Muscle layer of duodenum (tissue), 2 donors: ENCODE results near the gene BRSK2.

Experiments used
- H3K27ac ChIP-seq: one replicate; pipeline ENCODE4 v1.7.0; 2013; ENCODE audit warnings: mild to moderate bottlenecking, low read length
- H3K27me3 ChIP-seq: one replicate; pipeline ENCODE4 v1.7.0; 2013; ENCODE audit warnings: low read depth, mild to moderate bottlenecking, control low read depth, low read length
- H3K36me3 ChIP-seq, 2 donors: one replicate each; pipeline ENCODE4 v1.7.0; 2013; ENCODE audit warnings: low read length in 2 of 2, control low read depth in 1 of 2, mild to moderate bottlenecking in 1 of 2; ENCODE audit not compliant: insufficient read depth in 2 of 2, control insufficient read depth in 1 of 2
- H3K4me1 ChIP-seq, 2 donors: one replicate each; pipeline ENCODE4 v1.7.0; 2013; ENCODE audit warnings: low read length in 2 of 2, mild to moderate bottlenecking in 2 of 2, control low read depth in 1 of 2, moderate library complexity in 1 of 2; ENCODE audit not compliant: insufficient read depth in 2 of 2, control insufficient read depth in 1 of 2
- H3K4me3 ChIP-seq, 2 donors: one replicate each; pipeline ENCODE4 v1.7.0; 2013; ENCODE audit warnings: low read length in 2 of 2, low read depth in 1 of 2, mild to moderate bottlenecking in 1 of 2
- H3K9me3 ChIP-seq, 2 donors: one replicate each; pipeline ENCODE4 v1.7.0; 2013; ENCODE audit warnings: low read length in 2 of 2, control low read depth in 1 of 2, mild to moderate bottlenecking in 1 of 2; ENCODE audit not compliant: control insufficient read depth in 1 of 2
- donor health status: healthy.

The BRSK2 gene

DNA sequence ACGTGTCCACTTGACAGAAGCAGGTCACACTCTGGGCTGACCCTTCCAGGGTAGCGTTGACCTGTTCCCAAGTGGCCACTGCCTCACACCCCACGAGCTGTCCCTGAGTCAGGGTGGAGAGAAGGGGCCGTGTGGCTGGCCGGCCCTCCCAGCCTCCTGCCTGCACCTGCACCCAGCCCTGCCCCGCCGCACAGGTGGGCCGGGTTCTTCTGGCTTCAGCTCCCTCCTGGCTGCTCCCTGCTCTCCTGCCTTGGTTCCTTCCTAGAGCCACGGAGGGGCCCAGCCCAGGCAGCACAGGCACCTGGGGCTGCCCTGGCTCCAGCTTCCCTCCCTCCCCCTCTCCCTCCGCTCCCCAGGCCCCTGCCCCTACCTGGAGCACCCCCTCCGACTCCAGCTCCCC, 54.6 kb downstream of the BRSK2 start:
- H3K27me3 ChIP-seq, result no peaks in the 10 kb centered on the region
- no peaks in the 10 kb centered on the region for H3K36me3 ChIP-seq
- H3K9me3 ChIP-seq, result no peaks in the 10 kb centered on the region
- no peaks in the 10 kb centered on the region for H3K4me1 ChIP-seq
- no peak overlapping the region for H3K4me3 ChIP-seq
- no peak overlapping the region for H3K27ac ChIP-seq

DNA sequence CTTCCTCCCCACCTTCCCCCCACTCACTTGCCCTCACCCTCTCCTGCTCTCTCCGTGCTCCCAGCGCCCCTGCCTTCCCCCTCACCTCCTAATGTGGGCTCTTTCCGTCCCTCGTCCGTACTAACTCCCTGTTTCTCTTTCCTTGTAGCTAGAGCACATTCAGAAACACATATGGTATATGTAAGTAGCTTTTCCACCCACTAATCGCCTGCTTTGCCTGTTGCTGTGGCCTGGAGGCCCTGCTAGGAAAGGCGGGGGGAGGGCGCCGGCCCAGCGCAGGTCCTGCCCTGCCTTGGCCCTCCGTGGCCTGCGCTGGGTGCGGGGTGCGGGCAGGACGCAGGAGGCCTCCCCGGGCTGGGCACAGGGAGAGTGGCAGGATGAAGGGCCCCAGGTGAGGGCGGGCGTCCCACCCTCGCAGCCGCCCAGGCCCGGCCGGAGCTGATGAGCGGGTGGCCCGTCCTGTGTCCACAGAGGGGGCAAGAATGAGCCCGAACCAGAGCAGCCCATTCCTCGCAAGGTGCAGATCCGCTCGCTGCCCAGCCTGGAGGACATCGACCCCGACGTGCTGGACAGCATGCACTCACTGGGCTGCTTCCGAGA, 55.2 kb downstream of the BRSK2 start:
- Histone ChIP-seq H3K9me3 (no peaks in the 10 kb centered on the region), H3K36me3 (no peaks in the 10 kb centered on the region), H3K27ac (no peak overlapping the region), H3K4me3 (no peak overlapping the region), H3K27me3 (no peaks in the 10 kb centered on the region), H3K4me1 (no peaks in the 10 kb centered on the region)

DNA sequence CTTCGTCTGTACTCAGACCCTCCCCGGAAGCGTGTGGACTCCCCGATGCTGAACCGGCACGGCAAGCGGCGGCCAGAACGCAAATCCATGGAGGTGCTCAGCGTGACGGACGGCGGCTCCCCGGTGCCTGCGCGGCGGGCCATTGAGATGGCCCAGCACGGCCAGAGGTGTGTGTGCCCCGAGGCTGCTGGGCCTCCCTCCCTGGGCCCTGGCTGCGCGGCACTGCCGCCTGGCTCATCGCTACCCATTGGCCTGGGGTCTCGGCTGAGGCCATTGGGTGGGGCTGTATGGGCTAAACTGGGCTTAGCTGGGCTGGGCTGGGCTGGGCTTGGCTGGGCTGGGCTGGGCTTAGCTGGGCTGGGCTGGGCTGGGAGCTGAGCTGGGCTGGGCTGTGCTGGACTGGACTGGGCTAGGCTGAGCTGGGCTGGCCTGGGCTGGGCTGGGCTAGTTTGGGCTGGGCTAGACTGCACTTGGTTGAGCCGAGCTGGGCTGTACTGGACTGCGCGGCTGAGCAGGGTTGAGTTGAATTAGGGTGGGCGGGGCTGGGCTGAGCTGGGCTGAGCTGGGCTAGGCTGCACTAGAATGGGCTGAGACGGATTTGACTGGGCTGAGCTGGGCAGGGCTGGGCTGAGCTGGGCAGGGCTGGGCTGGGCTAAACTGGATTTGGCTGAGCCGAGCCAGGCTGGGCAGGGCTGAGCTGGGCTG, 56.2 kb downstream of the BRSK2 start:
- H3K4me1 ChIP-seq, result no peaks in the 10 kb centered on the region
- no peaks in the 10 kb centered on the region for H3K9me3 ChIP-seq
- H3K27me3 ChIP-seq, result no peaks in the 10 kb centered on the region
- H3K4me3 ChIP-seq, result no peak overlapping the region
- H3K36me3 ChIP-seq, result no peaks in the 10 kb centered on the region
- H3K27ac ChIP-seq, result no peak overlapping the region

- Histone ChIP-seq H3K27ac (no peak overlapping the region), H3K9me3 (no peaks in the 10 kb centered on the region), H3K4me1 (no peaks in the 10 kb centered on the region), H3K4me3 (no peak overlapping the region), H3K36me3 (no peaks in the 10 kb centered on the region), H3K27me3 (no peaks in the 10 kb centered on the region)
Observed at GRCh38 chr11:1446623-1447022, 56.9 kb downstream of the BRSK2 start.

DNA sequence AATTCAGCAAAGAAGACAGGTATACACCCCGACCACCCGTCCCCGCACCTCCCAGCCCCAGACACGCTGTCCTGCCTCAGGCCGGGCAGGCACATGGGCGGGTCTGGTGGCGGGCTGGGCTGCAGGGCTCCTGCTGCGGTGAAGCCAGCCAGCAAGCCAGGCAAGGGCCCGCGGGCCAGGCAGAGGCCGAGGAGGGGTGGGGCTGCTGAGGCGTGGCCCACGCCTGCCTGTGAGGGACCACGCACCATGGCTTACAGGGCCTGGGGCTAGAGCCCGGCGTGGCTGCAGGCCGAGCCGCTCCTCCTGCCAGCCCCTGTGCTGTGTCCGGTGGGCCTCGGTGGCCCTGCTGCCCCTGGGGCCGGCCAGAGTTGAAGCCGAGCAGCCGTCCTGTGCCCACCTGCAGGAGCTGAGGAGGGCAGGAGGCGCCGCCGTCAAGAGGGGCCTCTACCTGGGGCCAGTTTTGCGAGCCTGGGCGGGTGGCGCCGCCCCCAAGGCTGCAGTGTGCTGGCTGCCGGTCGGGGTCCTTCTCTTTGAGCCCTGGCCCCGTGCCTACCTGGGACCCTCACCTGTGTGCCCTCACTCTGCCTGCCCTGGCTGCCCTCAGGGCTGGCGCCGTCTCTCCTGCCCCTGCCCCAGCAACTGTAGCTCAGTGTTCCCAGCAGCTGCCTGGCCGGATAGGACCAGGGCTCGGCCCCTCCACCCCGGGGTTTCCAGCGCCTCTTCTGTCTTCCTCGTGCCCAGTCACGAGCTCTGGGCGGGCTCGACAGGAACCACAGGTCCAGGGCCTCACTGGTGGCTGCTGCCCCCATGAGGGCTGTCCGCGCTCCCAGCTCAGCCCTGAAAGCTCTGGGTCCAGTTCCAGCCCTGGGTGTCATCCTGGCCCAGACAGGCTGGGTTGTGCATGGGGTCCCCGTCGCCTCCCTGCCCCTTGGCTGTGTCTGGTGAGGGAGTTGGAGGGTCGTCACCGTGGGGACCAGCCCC, 58.4 kb downstream of the BRSK2 start:
- no peak overlapping the region for H3K4me3 ChIP-seq
- no peaks in the 10 kb centered on the region for H3K27me3 ChIP-seq
- H3K27ac ChIP-seq, result no peak overlapping the region
- no peaks in the 10 kb centered on the region for H3K36me3 ChIP-seq
- H3K4me1 ChIP-seq, result peaks cover 0 to 5% of the 10 kb centered on the region in 2 donors
- no peaks in the 10 kb centered on the region for H3K9me3 ChIP-seq

DNA sequence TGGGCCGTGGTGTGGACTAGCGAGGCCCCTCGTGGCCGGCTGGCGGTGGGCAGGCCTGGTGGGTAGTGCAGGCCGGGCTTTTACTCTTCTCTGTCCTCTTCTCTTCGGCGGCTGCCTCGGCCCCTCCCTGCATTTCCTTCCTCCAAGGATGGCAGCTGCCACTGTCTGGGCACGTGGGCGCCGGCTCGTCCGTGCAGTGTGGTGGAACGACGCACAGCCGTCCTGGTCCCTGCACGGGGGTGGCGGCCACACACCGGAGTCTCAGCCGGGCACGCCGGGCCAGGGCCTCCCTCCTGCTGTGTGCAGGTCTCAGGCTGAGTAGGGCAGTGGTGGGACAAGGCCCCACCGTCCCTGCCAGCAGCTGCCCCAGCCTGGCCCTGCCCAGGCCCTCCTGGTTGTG, 59.1 kb downstream of the BRSK2 start:
- no peak overlapping the region for H3K4me3 ChIP-seq
- H3K4me1 ChIP-seq, result peaks cover 0 to 8% of the 10 kb centered on the region in 2 donors

GRCh38 chr11:1449490-1450243, 59.9 kb downstream of the BRSK2 start:
- H3K9me3 ChIP-seq, result no peaks in the 10 kb centered on the region
- no peak overlapping the region for H3K4me3 ChIP-seq
- H3K36me3 ChIP-seq, result no peaks in the 10 kb centered on the region
- peaks cover 0 to 8% of the 10 kb centered on the region in 2 donors for H3K4me1 ChIP-seq
- no peak overlapping the region for H3K27ac ChIP-seq
- H3K27me3 ChIP-seq, result no peaks in the 10 kb centered on the region

More for the DNA sequence above, 59.1 kb downstream of the BRSK2 start:
- Histone ChIP-seq H3K27me3 (no peaks in the 10 kb centered on the region), H3K27ac (no peak overlapping the region), H3K9me3 (no peaks in the 10 kb centered on the region), H3K36me3 (no peaks in the 10 kb centered on the region)

- H3K9me3 ChIP-seq, result no peaks in the 10 kb centered on the region
- no peak overlapping the region for H3K27ac ChIP-seq
- H3K36me3 ChIP-seq, result no peaks in the 10 kb centered on the region
- no peaks in the 10 kb centered on the region for H3K27me3 ChIP-seq
- peaks cover 0 to 8% of the 10 kb centered on the region in 2 donors for H3K4me1 ChIP-seq
- no peak overlapping the region for H3K4me3 ChIP-seq
Observed at GRCh38 chr11:1450344-1450875, 60.7 kb downstream of the BRSK2 start.

DNA sequence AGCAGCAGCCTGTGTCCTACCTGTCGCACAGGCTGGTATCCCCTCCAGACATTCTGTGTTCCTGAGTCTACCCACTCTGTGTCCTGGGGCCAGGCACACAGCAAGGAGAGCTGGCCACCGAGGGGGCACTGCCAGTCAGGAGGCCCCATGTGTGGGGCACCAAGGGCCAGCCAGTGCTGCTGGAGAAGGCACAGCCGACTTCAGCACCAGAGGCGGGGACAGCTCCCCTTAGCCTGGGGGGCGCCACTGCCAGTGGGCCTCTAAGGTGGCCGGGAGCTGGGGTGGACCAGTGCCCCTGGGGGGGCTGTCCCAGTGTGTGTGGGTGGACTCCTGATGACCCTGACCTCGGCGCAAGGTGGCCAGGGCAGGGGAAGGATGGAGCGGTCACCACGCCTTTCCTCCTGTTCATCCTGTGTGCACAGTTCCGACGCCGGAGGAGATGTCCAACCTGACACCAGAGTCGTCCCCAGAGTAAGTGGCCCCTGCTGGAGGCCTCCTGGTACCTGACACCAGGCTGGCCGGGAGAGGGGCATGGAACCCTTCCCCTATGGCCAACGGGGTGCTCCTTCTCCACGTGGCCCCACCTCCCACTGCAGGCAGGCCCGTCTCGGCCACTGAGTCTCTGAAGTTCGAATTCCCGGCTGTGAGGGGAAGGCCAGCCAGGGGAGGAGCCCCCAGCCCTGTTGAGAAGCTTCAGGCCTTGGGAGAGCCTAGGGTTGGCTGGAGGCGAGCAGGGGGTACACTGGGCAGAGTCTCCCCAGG, 61.4 kb downstream of the BRSK2 start:
- Histone ChIP-seq H3K4me3 (no peak overlapping the region), H3K27me3 (no peaks in the 10 kb centered on the region), H3K4me1 (peaks cover 0 to 8% of the 10 kb centered on the region in 2 donors), H3K9me3 (no peaks in the 10 kb centered on the region), H3K36me3 (no peaks in the 10 kb centered on the region), H3K27ac (no peak overlapping the region)

DNA sequence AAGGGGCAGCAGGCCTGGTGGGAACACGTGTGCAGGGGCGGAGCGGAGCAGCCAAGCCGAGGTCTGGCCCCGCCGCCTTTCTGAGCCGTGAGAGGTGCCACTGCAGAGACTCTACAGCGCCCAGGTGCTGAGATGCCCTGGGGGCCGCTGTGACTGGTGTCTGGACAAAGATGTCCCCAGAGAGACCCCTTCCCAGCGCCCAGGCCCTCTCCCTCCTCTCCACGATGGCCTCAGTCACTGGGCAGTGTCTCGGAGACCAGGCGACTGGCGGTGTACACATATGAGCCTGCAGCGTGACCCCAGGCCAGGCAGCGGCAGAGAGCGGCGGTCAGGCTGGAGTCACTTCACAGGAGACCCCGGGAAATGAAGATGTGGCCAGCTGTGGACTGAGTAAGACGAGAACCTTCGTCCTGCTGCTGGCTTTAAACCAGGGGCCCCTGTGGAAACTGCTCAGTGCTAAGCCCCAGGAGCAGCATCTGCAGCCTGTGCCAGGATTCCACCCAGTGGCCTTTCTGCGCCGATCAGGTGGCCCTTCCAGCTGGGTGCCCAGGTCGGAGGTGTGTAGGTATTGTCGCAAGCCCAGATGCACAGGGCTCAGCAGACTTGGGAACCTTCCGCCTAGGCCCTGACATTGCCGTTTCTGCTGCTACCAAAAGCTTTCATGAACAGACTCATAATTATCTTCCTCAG, 62.2 kb downstream of the BRSK2 start:
- Histone ChIP-seq H3K4me1 (peaks cover 0 to 8% of the 10 kb centered on the region in 2 donors), H3K9me3 (no peaks in the 10 kb centered on the region), H3K27ac (no peak overlapping the region), H3K27me3 (no peaks in the 10 kb centered on the region), H3K36me3 (no peaks in the 10 kb centered on the region), H3K4me3 (no peak overlapping the region)
